GM18517 (cell line): ENCODE measurements around the gene MAGI2.

Experiments used
- ATAC-seq: cut with Tn5 transposase; IDR thresholded peaks from one replicate; pipeline ENCODE4 v1.9.1; 2021; ENCODE audit warnings: mild to moderate bottlenecking, moderate library complexity; ENCODE audit not compliant: unreplicated experiment

The MAGI2 gene

DNA sequence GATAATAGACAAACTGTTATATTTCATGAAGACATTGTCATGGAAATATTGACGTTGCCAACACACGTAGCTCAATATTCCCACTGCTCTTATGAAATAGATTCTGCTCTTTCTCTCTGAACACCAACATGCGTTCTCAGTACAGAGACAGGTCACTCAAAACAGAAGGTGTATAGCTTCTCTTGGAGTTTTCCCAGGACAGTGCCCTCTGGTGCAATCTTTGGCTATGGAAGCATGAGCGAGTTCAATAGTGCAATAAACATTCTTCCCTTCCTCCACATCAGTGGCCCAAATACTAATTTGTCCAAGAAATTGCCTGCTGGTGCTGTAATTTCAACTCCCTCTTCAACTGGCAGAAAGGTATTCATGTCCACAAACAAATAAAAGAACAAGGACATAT lies 145.3 kb downstream of the MAGI2 start:
- ATAC-seq: no peak

DNA sequence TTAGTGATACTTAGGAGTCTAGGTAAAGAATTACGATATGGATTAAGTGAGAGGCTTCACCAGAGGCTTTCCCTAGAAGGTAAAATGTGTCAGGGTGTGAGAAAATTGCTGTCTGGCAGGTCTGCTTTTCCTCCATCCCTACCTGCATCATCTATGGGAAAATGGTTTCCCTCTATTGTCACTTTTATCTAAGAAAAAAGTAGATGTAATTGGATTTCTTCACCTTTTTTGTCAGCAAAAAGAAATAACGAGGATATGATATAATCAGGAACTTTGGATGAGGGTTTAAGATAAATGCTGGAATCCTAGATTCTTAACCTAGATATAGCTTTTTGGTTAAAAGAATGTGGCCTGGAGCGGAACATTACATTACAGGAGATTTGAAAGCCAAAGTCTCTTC lies 146.1 kb downstream of the MAGI2 start:
- no peak for ATAC-seq

DNA sequence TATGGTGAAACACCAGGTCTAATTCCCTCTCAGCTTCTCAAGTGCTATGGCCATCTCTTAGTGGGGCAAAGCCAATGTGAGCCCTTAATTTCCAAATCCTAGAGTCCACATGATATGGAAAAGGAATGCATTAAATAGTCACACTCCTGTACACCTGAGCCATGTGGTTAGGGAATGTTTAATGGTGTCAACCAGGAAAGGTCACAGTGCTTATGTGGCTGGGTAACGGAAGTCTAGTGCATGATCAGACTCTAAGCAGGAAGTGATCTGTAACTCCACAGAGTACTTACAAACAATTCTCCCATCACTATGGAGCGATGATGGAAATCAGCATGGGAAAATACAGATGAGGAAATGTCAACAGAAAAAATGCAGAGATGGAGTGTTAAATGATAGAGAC lies 148.8 kb downstream of the MAGI2 start:
- ATAC-seq: no peak

DNA sequence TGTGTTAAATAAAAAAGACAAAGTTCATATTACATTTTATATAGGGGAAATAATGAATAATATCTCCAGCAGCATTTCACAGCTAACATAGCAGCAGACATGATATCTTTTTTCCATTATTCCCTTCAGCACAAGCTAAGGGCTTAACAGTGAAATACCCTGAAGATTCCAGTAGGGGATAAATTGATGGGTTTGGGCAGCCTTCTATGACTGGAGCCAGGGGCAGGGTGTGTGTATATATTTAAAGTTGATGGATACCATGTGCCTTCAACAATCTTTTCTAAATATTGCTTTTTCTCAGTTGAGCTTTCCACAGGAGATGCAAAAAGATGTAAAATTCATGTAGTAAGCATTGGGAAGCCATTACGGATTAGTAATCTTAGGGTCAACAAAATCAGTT lies 151.2 kb downstream of the MAGI2 start:
- ATAC-seq: no peak

DNA sequence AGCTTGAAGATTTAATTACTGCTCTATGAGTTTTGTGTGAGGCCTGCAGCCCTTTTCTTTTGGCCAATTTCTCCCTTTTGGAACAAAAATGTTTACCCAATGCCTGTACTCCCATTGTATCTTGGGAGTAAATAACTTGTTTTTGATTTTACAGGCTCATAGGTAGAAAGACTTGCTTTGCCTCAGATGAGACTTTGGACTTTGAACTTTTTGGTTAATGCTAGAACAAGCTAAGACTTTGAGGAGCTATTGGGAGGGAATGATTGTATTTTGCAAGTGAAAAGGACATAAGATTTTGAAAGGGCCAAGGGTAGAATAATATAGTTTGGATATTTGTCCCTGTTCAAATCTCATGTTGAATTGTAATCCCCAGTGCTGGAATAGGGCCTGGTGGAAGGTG lies 152.0 kb downstream of the MAGI2 start:
- ATAC-seq: no peak

DNA sequence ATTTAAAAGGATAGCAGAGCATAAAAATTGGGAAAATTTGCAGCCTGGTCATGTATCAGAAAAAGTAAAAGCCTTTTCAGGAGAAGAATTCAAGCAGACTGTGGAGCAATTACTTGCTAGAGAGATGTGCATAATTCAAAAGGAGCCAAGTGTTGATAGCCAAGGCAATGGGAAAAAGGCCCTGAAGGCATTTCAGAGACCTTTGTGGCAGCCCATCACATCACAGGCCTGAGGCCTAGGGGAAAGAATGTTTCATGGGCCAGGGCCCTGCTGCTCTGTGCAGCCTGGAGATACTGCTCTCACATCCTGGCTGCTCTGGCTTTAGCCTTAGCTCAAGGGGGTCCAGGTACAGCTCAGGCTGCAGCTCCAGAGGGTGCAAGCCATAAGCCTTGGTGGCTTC lies 152.9 kb downstream of the MAGI2 start:
- ATAC-seq: no peak

DNA sequence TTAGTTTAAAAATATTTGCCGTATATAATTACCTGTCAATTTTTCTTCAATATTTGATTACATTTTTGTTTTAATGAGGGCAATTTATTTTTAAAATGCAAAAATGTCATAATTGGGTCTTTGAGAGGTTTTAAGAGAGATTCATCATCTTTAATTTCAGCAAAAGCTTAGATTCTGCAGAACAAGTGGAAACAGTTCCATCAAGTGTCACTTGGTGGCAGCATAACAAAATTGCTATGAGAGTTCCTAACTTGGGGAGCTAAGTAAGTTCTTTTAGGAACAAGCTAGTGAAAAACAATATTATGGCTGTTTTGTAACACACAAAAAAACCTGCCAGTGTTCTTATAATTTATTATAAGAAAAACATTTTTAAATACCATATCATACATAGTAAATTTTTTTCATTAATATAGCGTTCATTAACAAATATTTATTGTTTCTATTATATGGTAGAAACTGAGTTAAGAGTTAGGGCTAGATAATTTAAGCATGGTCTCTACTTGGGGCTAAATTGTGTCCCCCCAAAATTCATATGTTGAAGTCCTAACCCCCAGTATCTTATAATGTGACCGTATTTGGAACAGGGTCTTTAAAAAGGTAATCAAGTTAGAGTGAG lies 155.2 kb downstream of the MAGI2 start:
- ATAC-seq: no peak

DNA sequence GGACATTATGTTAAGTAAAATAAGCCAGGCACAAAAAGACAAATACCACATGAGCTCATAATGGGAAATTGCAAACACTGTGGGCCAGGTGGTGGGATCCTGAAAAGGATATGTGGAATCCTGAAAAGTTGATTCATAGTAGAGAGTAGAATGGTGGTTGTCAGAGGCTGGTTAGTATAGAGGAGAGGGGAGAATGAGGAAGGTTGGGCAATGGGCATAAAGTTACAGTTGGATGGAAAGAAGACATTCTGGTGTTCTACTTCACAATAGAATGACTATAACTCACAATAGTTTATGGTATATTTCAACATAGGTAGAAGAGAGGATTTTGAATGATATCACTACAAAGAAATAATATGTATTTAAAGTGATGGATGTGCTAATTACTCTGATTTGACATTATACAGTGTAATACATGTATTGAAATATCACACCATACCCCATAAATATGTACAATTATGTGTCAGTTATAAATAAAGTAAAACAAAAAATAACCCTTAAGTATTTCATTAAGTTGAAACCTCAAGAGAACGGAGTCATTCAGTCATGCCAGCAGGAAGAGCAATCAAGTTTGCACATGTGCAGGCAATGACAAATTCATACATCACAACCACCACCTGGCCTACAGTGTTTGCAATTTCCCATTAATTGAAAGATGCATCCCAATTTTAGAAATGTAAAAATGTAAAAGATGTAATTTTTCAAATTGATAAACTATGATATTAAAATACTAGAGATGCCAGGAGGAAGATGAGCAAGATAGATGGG lies 156.7 kb downstream of the MAGI2 start:
- ATAC-seq: no peak

DNA sequence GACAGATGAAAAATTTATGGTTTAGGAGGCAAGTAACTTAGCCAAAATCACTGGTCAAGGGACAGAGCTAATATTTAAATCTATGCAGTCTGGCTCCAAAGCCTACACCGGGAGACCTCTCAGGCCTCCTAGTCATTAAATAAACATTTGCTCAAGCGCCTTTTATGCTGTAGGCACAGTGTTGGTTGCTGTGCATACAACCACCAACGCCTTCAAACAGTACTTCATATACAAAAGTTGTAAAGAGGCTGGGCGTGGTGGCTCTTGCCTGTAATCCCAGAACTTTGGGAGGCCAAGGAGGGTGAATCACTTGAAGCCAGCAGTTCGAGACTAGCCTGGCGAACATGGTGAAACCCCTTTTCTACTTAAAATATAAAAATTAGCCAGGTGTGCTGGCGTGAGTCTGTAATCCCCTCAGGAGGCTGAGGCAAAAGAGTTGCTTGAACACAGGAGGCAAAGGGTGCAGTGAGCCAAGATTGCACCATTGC lies 159.8 kb downstream of the MAGI2 start:
- ATAC-seq: no peak

DNA sequence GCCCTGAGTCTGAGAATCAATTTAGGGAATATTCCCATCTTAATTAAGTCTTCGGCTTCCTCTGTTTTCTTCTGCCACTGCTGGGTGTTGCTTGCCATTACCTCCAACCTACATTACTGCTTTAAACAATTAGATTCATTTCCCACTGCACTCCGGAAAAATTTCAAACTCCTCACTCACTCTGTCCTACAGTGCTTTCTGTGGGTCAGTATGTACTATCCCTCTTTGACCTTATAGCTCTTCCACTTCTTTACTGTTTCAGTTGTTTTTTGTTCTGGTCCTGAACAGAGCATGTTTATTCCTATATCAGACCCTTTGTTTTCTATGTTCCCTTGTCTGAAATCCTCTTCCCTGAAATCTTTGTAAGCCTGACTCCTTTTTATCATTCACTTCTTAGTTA lies 160.6 kb downstream of the MAGI2 start:
- no peak for ATAC-seq

DNA sequence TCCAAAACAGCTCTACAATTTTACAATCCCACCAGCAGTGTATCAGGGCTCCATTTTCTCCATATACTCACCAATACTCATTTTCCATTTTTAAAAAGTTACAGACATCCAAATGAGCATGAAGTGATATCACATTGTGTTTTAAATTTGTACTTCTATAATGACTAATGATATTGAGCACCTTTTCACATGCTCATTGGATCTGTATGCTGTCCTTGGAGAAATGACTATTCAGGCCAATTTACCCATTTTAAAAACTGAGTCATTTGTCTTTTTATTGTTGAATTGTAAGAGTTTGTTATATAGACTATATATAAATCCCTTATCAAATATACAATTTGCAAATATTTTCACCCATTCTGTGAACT lies 162.0 kb downstream of the MAGI2 start:
- no peak for ATAC-seq

DNA sequence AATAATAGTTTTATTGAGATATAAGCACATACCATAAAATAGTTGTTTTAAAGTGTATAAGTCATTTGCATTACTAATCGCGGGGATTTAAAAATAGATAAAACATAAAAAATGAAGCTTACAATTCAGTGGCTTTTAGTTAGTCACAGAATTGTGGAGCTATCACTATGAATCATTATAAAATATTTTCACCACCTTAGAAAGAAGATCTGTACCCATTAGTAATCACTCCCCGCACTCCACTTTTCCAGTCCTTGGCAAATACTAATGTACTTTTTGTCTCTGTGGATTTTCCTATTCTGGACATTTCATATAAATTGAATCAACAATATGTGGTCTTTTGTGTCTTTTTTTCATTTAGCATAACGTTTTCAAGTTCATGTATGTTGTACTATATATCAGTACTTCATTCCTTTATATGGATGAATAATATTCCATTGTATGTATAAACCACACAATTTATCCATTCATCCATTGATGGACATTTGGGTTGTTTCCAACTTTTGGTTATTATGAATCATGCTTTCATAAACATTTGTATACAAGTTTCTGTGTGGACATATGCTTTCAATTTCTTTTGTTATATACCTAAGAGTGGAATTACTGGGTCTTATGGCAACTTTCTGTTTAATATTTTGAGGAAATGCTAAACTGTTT lies 162.5 kb downstream of the MAGI2 start:
- no peak for ATAC-seq

DNA sequence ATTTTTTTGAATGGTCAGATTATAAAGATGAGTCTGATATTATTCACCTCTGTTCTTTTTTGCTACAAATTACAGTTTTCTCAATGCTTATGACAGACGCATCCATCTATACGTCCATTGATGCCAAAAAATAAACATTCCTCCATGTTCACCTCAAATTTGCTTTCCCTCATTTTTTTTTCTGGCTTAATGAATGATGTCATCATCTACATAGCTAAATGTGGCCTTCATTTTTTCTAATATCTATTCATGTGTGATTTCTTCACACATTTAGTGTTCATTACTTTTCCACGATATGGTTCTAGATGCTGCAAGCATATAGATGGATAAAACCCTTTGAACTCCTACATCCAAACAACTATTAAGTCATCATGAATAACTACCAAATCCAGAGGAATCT lies 163.1 kb downstream of the MAGI2 start:
- no peak for ATAC-seq

DNA sequence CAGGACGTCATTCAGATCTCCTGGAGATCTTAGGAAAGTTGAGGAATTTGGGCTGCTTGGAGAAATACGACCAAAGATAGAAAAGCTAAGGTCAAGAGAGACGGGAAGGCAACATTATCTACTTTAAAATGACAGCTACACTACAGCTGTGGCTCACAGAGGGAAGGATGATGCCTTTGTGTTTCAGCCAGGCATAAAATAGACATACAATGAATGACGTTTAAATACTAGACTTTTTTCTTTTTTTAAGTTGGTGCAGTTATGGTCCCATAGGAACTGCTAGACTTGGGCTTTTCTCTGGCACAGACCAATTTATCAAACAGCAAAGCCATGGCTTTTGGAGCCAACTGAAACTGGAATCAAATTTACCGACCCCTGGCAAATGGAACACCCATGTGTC lies 164.8 kb downstream of the MAGI2 start:
- ATAC-seq: no peak

DNA sequence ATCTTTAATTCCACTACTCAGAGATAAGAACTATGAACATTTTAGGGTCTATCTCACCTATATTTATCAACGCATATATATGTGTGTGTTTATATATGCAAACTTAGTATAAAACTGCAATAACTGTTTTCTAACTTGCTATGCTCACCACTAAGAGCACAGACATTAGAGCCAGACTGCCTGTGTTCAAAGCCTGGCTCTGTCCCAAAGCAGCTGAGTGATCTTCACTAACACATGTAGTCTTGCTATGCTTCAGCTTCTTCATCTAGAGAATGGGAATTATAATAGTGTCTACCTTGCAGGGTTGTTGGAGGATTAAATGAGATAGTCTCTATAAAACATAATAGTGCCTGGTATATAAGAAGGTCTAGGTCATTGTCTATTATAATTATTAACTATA lies 165.5 kb downstream of the MAGI2 start:
- ATAC-seq: no peak

DNA sequence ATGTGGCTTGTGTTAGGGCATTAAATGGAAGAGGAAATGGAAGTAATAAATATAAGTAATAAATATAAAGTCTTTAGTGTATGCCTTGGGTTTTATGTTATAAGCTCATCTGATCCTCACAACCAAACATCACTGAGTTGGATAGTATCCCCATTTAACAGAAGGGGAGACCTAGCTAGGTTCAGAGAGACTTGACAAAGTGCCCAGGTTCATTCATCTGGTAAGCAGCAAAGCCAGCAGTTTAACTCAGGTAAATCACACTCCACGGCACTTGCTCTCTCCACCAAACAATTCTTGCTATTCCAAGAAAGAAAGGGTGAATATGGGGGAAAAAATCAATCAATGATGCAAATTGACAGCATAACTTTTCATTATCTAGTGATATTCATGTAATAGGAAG lies 167.3 kb downstream of the MAGI2 start:
- no peak for ATAC-seq

DNA sequence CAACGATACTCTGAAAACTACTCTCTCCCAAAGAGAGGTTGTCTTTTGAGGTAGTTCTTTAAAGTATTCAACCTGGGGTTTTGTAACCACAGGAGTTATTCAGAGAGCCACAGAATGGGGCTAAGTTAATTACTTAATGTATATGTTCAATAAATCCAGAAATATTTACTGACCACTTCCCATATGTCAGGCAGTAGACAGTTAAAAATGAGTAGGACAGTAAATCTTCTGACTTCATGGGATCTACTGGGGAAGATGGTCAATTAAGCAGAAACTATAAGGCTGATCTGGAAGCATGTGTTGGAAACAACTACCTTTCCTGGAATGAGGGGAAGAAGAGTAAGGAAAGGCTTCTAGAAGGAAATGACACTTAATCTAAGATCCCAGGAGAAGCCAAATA lies 167.7 kb downstream of the MAGI2 start:
- no peak for ATAC-seq

DNA sequence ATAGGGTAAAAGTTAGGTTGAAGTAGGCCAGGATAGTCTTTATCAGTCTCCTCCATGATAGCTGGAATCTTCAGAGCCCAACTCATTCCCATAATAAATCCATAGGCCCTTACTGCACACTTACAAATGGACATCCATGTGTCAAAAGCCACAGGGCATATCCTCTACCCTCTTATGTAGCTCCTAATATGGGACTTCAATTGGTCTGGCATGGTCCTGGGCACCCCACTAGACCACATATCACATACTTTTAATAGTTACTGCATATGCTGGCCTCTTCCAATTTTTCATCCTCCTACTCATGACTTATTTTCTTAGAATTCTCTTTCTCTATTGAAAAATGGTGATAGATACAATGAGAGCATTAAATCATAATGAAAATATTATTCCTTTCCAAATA lies 169.3 kb downstream of the MAGI2 start:
- no peak for ATAC-seq

DNA sequence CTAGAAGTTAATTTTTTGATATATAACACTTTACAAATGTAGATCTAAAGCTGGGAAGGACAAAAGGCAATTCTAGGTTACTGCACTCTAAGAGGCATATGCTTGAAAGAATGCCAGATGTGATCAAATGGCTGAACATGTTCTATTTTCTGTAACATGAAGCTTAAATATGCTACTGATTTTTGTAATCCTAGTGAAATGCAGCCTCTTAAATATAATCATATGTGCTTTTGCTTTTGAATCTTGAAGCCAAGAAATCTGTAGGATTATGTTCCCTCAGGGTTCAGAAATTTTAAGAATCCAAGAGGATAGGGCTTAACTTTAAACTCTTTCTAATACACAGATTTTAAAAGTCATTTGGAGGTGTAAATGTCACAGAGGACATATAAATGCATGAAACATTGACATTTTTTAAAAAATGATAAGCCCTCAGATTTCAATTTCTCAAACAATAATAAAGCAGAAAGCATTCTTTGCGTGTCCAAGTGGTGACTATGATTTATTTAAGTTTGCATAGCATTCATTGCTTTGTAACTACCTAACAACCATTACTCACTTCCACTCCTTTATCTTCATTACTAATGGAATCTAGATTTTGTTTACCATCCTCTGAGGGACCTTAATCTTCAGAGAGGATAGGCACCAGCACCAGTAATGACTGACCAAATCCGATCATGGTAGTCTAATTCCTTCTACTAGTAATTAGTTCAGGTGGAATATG lies 170.4 kb downstream of the MAGI2 start:
- no peak for ATAC-seq

DNA sequence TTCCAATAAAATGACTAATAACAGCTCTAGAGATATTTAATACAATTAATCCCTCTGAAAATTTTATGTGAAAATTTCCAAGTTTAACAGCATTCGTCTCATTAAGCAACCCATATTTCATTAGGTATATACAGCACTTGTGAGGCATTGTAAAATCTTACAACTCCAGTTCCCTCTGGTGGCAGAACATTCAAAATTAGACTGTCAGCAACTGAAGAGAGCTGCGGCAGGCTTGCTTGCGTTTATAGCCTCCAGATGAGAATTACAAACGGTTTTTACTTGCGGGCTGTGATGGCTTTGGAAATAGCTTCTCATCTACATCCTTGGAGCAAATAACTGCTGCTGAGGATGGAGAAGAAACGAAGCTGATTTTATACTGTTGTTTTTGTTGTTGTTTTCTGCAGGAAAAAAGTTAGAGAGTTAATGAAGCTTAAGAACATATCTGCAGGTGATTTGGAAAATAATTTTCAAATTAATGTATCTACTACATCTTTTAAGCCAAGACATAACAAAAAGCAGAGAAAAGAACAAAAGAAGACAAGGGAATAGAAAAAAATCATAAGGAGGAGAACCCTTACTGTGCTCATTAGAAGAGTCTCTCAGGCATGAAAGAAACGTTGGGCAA lies 171.3 kb downstream of the MAGI2 start:
- no peak for ATAC-seq

DNA sequence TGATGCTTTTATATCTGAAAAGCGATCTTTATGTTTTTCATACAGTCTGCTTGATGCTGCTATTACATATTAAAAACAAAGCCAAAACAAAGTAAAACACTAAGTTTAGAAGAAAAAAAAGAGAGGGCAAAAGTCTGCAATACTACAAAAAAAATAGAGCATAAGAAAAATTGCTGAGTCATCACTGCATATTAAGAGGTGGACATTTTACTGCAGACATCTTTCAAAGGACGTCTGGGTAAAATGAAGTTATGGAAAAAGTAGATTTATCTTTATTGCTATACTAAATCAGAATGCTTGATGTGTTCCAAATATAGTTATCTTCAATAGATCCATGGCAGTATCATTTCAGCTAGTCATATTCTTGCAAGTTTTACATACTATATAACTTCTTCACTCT lies 172.0 kb downstream of the MAGI2 start:
- no peak for ATAC-seq
